Osteoblast (primary cell): Measurements from ENCODE around the gene AUTS2. TPM values are rescaled to one million over a fixed set of nuclear protein-coding genes. Genes with fewer than 3 reads are reported as not detected.

Experiments used
- DNase-seq: peaks from one replicate; pipeline ENCODE4 v3.0.0; 2011; ENCODE audit warnings: low spot score, mixed read lengths; ENCODE audit not compliant: insufficient read length; ENCODE audit errors: missing footprints
- H2AFZ ChIP-seq: 2 replicates; pipeline ENCODE4 v1.6.0; 2011; ENCODE audit warnings: mild to moderate bottlenecking, low read length
- H3K27ac ChIP-seq: 2 replicates; pipeline ENCODE4 v1.5.1; 2011; ENCODE audit warnings: mild to moderate bottlenecking, low read depth, low read length, moderate library complexity
- H3K27me3 ChIP-seq: 2 replicates; pipeline ENCODE4 v1.6.0; 2012; ENCODE audit warnings: mild to moderate bottlenecking, control low read depth, inconsistent platforms, low read length, moderate library complexity; ENCODE audit not compliant: insufficient read depth
- H3K36me3 ChIP-seq: 2 replicates; pipeline ENCODE4 v1.5.1; 2011; ENCODE audit warnings: mild to moderate bottlenecking, low read length, control low read depth, moderate library complexity; ENCODE audit not compliant: insufficient read depth
- H3K4me1 ChIP-seq: 2 replicates; pipeline ENCODE4 v1.5.1; 2011; ENCODE audit warnings: mild to moderate bottlenecking, low read length, control low read depth, moderate library complexity; ENCODE audit not compliant: insufficient read depth
- H3K4me2 ChIP-seq: 2 replicates; pipeline ENCODE4 v1.6.0; 2011; ENCODE audit warnings: mild to moderate bottlenecking, low read length; ENCODE audit not compliant: insufficient read depth
- H3K4me3 ChIP-seq: fragments of 200-600 bp; sonication (generic); 3 replicates; pipeline ENCODE4 v1.5.1; 2012; ENCODE audit warnings: mild to moderate bottlenecking, low read length, inconsistent platforms; ENCODE audit not compliant: insufficient read depth
- H3K79me2 ChIP-seq: 2 replicates; pipeline ENCODE4 v1.6.0; 2012; ENCODE audit warnings: mild to moderate bottlenecking, low read length, control low read depth, inconsistent platforms; ENCODE audit not compliant: insufficient read depth
- H3K9me3 ChIP-seq: 2 replicates; pipeline ENCODE4 v1.5.1; 2011; ENCODE audit warnings: low read depth, low read length, control low read depth
- H4K20me1 ChIP-seq: 2 replicates; pipeline ENCODE4 v1.6.0; 2012; ENCODE audit warnings: mild to moderate bottlenecking, low read length, control low read depth; ENCODE audit not compliant: insufficient read depth
- CTCF ChIP-seq: IDR thresholded peaks from 2 replicates; pipeline ENCODE4 v1.5.1; 2011; ENCODE audit warnings: mild to moderate bottlenecking, low read depth, low read length, moderate library complexity; ENCODE audit errors: extremely low read depth
- total RNA-seq: library from RNA; depleted of rRNA; stranded (reverse); fragments of >200 nt; gene quantifications from 2 replicates; pipeline ENCODE4 v1.2.3, GENCODE V29; 2012

AUTS2 gene
- total RNA-seq, 1 donor = 15.2 TPM

- no peaks in the 10 kb centered on the region for H3K9me3 ChIP-seq
- no peak for TF ChIP-seq CTCF
- H3K4me1 ChIP-seq = no peaks in the 10 kb centered on the region
- H2AFZ ChIP-seq = no peak overlapping the region
- no peak overlapping the region for H3K27ac ChIP-seq
- no peaks in the 10 kb centered on the region for H3K27me3 ChIP-seq
- H3K4me3 ChIP-seq = no peak overlapping the region
- H3K79me2 ChIP-seq = no peaks in the 10 kb centered on the region
- no peak overlapping the region for H3K4me2 ChIP-seq
- no peak for DNase-seq
- H3K36me3 ChIP-seq = no peaks in the 10 kb centered on the region
- no peaks in the 10 kb centered on the region for H4K20me1 ChIP-seq
Observed at GRCh38 chr7:69699931-69700330, 101.7 kb downstream of the AUTS2 start.

- no peaks in the 10 kb centered on the region for H3K79me2 ChIP-seq
- H3K4me3 ChIP-seq = no peak overlapping the region
- DNase-seq = no peak
- H3K9me3 ChIP-seq = no peaks in the 10 kb centered on the region
- no peaks in the 10 kb centered on the region for H3K4me1 ChIP-seq
- H3K27me3 ChIP-seq = no peaks in the 10 kb centered on the region
- no peak overlapping the region for H2AFZ ChIP-seq
- no peaks in the 10 kb centered on the region for H4K20me1 ChIP-seq
- no peak overlapping the region for H3K27ac ChIP-seq
- no peak overlapping the region for H3K4me2 ChIP-seq
- H3K36me3 ChIP-seq = no peaks in the 10 kb centered on the region
- no peak for TF ChIP-seq CTCF
Observed at GRCh38 chr7:69700331-69700730, 102.1 kb downstream of the AUTS2 start.

- H3K27me3 ChIP-seq = no peaks in the 10 kb centered on the region
- no peak overlapping the region for H3K4me3 ChIP-seq
- H4K20me1 ChIP-seq = no peaks in the 10 kb centered on the region
- TF ChIP-seq CTCF = no peak
- no peak overlapping the region for H3K4me2 ChIP-seq
- no peaks in the 10 kb centered on the region for H3K9me3 ChIP-seq
- no peak for DNase-seq
- H3K27ac ChIP-seq = no peak overlapping the region
- H3K79me2 ChIP-seq = no peaks in the 10 kb centered on the region
- H3K4me1 ChIP-seq = no peaks in the 10 kb centered on the region
- no peaks in the 10 kb centered on the region for H3K36me3 ChIP-seq
- H2AFZ ChIP-seq = no peak overlapping the region
Observed at GRCh38 chr7:69701288-69701687, 103.0 kb downstream of the AUTS2 start.

GRCh38 chr7:69702357-69702756 lies 104.1 kb downstream of the AUTS2 start:
- DNase-seq = no peak
- no peak overlapping the region for H3K4me2 ChIP-seq
- no peaks in the 10 kb centered on the region for H3K36me3 ChIP-seq
- H3K4me3 ChIP-seq = no peak overlapping the region
- H3K27me3 ChIP-seq = no peaks in the 10 kb centered on the region
- H3K9me3 ChIP-seq = no peaks in the 10 kb centered on the region
- no peaks in the 10 kb centered on the region for H4K20me1 ChIP-seq
- H3K4me1 ChIP-seq = no peaks in the 10 kb centered on the region
- H2AFZ ChIP-seq = no peak overlapping the region
- no peak for TF ChIP-seq CTCF
- H3K79me2 ChIP-seq = no peaks in the 10 kb centered on the region
- H3K27ac ChIP-seq = no peak overlapping the region
